Measurements from ENCODE around the gene TOR3A. TPM values are rescaled to one million over a fixed set of nuclear protein-coding genes. Genes with fewer than 3 reads are reported as not detected.
"Not testable (repeated sequence)": the region's sequence is repeated elsewhere in the genome, so short reads cannot be mapped to it uniquely, and the experiment has no call there.

Gene TOR3A
- polyA plus RNA-seq, 4 donors, result 24.2 to 30.0 (median 26.9) TPM

DNA sequence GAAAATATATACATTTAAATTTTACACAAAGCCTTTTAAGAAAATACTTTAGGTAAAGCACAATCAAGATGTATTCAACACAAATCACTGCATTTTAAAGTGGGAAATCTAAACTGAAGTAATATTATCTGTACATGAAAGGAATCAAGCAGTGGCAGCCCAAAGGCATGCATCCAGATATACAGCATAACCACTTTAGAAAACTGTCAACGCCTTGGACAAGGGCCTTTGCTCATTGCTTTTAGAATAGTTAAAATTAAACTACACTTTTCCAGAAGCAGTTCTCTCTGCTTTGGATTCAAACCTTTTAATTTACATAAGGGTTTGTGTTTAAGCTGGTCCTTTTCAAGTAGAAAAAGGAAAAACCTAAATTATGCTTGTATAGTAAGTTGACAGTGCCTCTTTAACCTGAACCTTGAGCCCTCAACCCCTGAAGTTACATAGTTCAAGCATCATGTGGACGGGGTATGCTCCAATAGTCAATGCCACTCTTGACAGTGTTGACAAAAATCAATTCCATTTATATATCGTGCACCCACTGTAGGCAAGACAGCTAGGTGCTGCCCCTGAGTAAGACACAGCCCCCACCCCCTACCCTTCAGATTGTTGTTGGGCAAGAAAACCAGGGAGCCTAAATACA is 22.9 kb downstream of the TOR3A start:
- no peak for DNase-seq (ENCODE audit: low read depth in 4 of 4, low spot score in 2 of 4)

- DNase-seq (ENCODE audit: low read depth in 4 of 4, low spot score in 2 of 4), result no peak
Observed at GRCh38 chr1:179105393-179105792, 23.5 kb downstream of the TOR3A start.

GRCh38 chr1:179107706-179108629 is 26.1 kb downstream of the TOR3A start:
- no peak for DNase-seq (ENCODE audit: low read depth in 4 of 4, low spot score in 2 of 4)

DNA sequence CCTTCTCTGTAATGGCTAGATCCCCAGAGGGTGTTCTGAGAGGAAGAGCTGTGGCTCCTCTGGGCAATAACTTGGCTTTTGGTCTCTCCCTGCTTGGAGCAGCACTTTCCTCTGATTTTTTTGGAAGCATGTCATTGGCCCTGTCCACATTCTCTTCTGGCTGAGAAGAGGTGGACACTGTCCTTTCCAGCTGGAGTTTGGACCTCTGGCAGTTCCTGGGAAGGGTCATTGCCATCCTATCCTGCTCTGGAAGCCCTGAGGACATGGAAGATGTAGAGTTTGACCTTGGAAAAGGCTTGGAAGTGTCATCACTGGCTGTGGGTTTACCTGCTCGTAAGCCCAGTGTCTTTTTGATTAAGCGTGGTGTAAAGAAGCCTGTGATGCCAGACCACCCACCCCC is 26.8 kb downstream of the TOR3A start:
- no peak for DNase-seq (ENCODE audit: low read depth in 4 of 4, low spot score in 2 of 4)

DNA sequence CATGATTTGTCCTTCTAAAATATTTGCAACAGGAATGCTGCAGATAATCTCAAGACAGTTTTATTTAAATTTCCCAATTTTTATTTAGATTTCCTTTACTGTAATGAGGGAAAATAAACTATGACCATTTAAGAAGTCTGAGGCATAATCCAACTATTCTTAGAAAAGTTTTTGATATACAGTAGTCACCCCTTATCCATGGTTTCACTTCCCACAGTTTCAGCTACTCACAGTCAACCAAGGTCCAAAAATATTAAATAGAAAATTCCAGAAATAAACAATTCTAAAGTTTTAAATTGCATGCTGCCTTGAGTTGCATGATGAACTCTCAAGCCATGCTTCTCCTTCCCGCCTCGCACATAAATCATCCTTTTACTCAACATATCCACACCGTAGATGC is 33.3 kb downstream of the TOR3A start:
- DNase-seq (ENCODE audit: low read depth in 4 of 4, low spot score in 2 of 4), result no peak

DNA sequence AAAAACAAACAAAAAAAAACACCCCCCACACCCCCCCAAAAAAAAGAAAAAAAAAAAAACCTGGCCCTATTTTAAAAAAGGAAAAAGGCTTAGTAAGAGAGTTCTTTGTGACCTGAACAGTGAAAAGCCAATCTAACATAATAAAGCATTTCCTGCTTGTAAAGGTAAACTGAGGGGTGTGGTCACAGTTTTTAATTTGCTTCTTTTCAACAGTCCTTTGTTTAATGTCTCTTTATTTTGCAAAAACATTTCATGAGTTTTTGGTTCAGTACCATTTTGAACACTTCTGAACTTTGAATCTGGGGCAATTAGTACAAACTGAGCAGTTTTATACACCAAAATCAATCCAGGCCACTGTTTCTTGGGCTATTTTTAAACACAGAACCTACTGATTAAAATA is 37.6 kb downstream of the TOR3A start:
- DNase-seq (ENCODE audit: low read depth in 4 of 4, low spot score in 2 of 4), result no peak

DNA sequence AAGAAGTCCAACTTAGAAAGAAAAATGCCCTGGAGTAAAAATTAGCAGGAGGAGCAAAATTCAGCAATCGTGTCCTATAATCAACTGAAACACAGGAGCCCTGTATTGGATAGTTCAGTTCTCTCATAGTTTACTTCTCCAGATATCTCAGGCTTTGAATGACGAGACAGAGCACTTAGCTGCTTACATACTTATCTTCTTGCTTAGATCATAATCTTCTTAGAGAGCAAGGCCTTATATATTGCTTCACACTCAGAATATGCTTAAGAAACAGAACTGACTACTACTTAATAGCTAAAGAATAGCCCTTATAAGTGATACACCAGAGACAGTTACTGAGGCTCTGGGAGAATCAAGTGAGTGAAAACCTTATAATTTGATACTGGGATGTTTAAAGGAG is 38.9 kb downstream of the TOR3A start:
- no peak for DNase-seq (ENCODE audit: low read depth in 4 of 4, low spot score in 2 of 4)

DNA sequence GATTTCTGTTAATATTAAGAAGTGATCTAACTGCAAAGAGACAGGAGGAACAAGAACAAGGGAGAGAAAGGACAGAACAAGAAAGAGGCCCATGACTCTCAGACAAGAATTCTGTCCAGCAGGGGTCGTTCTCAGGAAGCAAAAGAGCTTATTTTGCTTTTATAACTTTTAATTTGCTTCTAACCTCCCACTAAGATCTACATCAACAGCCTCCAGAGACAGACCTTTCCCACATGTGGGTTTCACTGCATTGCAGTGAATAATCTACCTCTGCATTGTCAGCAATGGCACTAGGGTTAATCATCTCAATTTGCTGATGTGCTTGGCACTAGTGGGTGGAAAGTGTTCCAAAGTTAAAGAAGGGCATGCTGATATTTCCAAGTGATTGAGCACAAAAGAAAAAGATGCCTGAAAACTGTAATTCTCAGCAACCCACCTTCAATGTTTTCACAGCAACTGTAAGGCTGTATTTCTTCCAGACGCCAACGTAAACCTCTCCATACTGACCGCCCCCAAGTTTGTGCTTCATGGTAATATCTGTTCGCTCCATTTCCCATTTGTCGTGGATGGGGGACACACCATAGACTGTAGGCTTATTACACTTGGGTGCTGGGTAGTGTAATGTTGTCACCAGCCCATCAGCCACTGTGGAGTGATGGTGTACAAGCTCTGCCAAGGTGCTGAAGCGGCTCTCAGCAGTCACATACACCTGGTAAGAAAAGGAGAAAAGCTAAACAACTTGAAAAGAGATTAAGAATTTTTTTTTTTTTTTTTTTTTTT is 39.5 kb downstream of the TOR3A start:
- peak in 2 of 4 donors; percentile 11 to 47 for DNase-seq (ENCODE audit: low read depth in 4 of 4, low spot score in 2 of 4)

- DNase-seq (ENCODE audit: low read depth in 4 of 4, low spot score in 2 of 4), result no peak
Observed at GRCh38 chr1:179124873-179125272, 43.0 kb downstream of the TOR3A start.

GRCh38 chr1:179126338-179127060 is 44.6 kb downstream of the TOR3A start:
- no peak for DNase-seq (ENCODE audit: low read depth in 4 of 4, low spot score in 2 of 4)

DNA sequence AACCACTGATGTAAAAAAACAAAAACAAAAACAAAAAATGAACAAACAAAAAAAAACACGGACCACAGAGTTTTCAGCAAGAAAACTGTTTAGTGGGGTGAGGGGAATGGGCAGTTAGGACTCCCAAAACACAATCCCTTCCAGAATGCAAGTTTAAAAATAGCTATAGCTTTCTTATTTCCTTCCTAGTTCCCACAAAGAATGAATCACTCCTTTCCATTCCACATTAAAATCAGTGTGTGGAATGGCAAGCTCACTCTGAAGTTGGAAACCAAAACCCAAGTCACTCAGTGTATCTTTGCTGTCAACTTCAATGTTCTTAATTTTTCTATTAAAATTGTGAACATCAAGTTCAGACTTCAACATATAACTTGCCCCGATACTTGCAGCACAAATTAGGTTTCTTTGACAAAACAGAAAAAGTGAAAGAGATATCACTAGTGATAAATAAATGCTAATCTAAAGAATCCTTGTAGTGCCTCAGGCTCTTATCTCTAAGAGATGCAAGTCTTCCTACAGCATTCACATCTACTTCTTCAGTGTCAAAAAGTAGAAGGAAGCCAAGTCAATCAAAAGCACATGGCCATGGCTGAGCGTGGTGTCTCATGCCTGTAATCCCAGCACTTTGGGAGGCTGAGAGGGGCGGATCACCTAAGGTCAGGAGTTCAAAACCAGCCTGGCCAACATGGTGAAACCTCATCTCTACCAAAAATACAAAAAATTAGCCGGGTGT is 45.5 kb downstream of the TOR3A start:
- DNase-seq (ENCODE audit: low read depth in 4 of 4, low spot score in 2 of 4), result no peak

- DNase-seq (ENCODE audit: low read depth in 4 of 4, low spot score in 2 of 4), result no peak
Observed at GRCh38 chr1:179128520-179128919, 46.6 kb downstream of the TOR3A start.

DNA sequence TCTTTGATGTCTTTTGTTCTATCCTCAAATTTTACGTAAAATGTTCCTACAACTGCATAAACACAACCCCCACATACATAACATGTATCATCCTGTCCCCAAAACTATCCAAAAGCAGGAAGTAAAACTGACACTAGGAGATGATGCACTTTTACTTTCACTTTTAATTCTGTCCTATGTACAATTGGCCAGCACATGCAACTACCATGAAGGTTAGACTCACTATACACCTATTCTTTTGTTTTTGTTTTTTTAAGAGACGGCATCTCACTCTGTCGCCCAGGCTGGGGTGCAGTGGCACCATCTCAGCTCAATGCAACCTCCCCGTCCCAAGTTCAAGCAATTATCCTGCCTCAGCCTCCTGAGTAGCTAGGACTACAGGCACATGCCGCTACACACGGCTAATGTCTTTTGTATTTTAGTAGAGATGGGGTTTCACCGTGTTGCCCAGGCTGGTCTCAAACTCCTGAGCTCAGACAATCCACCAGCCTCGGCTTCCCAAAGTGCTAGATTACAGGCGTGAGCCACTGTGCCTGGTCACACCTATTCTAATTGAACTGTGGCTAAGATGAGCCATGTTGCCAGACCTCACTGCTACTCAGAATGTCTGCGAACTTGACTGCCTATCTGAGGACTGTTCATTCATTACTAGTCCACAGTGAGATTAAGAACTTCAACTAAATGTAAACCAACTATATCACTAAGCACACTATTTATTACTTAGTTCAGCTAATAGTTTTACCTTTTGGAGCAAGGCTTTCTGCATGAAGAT is 48.0 kb downstream of the TOR3A start:
- no peak for DNase-seq (ENCODE audit: low read depth in 4 of 4, low spot score in 2 of 4)

- not testable (repeated sequence) for DNase-seq (ENCODE audit: low read depth in 4 of 4, low spot score in 2 of 4)
Observed at GRCh38 chr1:179135168-179135567, 53.3 kb downstream of the TOR3A start.

- not testable (repeated sequence) for DNase-seq (ENCODE audit: low read depth in 4 of 4, low spot score in 2 of 4)
Observed at GRCh38 chr1:179135707-179136106, 53.8 kb downstream of the TOR3A start.

DNA sequence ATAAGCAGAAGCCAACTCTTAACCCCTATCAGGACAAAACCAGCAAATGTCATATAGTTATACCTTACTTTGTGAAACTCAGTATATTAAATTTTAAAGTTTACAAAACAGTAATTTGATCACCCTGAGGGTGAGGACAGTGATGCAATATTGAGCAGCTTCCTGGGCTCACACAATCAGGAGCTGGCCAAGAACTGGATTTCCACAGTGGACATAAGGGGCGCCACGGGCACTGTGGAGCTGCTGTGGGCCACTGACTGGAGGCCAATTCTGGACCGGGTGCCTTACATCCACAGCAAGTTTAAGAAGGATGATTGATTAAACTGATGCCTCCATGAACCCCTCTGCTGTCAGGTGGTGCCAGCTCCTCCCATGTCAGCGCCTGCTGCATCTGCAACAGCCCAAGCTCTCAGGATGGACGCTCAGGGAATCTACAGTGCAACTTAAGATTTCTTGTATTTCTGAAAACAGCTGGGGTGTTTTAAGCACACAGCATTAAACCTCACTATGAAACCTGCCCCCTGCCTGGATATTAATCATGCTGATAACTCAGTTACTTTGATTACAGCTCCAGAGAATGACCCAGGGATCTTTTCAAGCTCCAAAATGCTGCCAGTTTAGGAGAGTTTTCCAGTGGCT is 55.9 kb downstream of the TOR3A start:
- no peak for DNase-seq (ENCODE audit: low read depth in 4 of 4, low spot score in 2 of 4)

DNA sequence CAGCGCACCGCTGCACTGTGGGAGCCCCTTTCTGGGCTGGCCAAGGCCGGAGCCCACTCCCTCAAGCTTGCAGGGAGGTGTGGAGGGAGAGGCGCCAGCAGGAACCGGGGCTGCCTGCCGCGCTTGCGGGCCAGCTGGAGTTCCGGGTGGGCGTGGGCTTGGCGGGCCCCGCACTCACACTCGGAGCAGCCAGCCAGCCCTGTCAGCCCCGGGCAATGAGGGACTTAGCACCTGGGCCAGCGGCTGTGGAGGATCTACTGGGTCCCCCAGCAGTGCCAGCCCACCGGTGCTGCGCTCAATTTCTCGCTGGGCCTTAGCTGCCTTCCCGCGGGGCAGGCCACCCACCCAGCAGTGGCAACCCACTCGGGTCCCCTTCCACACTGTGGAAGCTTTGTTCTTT is 56.9 kb downstream of the TOR3A start:
- not testable (repeated sequence) for DNase-seq (ENCODE audit: low read depth in 4 of 4, low spot score in 2 of 4)

- no peak for DNase-seq (ENCODE audit: low read depth in 4 of 4, low spot score in 2 of 4)
Observed at GRCh38 chr1:179141592-179142251, 59.9 kb downstream of the TOR3A start.

Measured in left renal cortex interstitium (tissue), 4 donors.